ENCODE results near the gene LDLRAD3.

The LDLRAD3 gene

DNA sequence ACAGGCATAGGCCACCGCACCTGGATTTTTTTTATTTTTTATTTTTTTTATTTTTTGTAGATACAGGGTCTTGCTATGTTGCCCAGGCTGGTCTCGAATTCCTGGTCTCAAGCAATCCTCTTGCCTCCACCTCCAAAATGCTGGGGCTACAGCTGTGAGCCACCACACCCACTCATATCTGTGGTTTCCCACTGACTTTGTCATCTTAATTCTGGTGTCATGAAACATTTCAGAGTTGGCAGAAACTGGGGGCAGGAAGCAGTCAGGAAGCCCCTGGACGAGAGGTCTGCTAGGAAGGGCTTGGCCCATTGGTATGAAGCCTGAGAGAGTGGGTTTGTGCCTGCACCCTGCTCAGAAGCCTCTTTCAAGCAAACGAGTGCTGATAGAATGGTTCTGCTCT lies 296.3 kb downstream of the LDLRAD3 start:
- no peak for DNase-seq (ENCODE audit: low read depth)

DNA sequence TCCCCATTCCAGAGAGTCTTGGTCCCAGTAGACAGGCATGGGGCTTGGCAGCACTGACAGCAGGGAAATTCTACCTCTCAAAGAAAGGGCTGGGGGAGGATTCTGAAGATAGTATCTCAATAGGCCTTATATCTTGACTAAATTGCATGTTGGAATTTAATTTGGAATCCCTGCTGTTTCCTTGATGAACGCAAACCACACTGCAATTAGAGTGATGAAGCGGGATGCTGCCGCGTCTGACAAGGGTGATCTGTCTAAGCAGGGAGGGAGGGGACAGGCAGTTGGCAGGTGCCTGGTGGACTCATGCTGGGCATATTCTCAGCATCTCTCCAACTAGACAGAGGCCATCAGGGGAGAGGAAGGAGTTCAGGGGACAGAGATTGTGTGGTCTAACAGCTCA lies 296.9 kb downstream of the LDLRAD3 start:
- DNase-seq (ENCODE audit: low read depth): no peak

GRCh38 chr11:36241497-36241896 lies 297.6 kb downstream of the LDLRAD3 start:
- DNase-seq (ENCODE audit: low read depth): no peak

DNA sequence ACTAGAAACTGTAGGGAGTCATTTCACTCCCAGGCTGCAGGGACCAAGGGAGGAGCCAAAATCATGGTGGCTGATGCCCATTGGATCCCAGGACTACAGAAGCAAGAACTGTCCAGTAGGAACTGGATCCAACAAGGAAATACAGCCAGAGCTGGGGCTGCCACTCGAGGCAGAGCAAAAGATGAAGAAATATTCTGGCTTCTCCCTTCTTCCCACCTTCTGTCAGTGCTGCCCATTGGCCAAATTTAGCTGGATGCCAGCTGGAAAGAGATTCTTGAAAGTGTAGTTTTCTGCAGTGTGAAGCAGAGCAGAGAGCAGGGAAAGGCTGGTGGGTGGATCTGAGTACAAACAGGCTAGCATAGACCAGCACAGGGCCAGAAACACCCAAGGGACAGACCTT lies 299.8 kb downstream of the LDLRAD3 start:
- DNase-seq (ENCODE audit: low read depth): no peak

DNA sequence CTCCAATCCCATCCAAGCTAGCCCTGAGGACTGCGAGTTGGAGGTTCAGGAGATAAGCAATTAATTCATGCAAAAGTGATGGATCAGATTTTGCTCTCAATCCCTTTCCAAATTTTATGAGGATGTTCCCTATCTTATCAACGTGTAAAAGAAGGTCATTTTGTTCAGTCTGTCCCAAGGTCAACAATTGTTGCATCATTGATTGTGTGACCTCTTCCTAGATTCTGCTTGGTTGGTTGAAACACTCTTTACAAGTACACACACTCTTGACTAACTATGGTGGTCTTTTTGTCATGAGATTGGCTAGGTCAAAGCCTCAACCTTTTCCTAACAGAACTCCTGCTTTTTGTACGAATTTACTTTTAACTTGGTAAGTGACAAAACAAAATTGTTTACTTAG lies 303.6 kb downstream of the LDLRAD3 start:
- no peak for DNase-seq (ENCODE audit: low read depth)

- DNase-seq (ENCODE audit: low read depth): no peak
These were observed 304.6 kb downstream of the LDLRAD3 start for GRCh38 chr11:36248436-36248835.

GRCh38 chr11:36249246-36249645 lies 305.4 kb downstream of the LDLRAD3 start:
- no peak for DNase-seq (ENCODE audit: low read depth)

DNA sequence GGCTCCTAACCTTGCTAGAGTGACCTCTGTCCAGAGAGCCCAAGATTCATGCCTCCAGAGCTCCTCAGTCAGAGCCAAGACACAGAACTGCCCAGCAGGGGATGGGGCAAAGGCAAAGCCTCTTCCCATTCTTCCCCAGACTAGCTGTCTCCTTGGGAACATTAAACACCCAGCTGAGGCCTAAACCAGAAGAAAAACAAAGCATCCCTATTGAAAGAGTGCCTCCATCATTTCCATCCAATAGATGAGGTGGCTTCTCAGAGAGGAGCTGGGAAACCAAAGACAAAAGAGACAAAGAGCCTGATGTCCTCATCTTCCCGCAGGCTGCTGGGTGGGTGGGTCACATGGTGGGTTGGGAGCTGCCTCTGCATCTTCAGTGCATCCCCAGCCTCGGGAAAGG lies 308.0 kb downstream of the LDLRAD3 start:
- no peak for DNase-seq (ENCODE audit: low read depth)

DNA sequence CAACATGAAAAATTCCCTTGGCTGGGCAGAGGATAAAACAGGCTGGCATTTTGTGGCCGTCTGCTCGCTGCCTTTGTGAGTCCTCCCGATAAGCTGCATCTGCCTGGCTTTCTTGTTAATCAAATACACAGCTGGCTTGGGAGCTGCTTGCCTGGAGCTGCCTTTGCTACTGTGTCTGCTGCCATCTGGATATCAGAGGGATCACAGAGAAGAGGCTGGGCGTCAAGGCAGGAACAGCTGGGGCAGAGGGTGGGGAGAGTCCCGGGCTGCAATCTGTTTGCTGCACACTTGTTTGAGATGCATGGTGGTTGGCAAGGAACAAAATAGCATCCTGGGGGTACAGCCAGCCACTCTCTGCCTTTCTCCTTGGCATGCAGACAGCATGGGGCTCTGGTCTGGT lies 309.4 kb downstream of the LDLRAD3 start:
- no peak for DNase-seq (ENCODE audit: low read depth)

DNA sequence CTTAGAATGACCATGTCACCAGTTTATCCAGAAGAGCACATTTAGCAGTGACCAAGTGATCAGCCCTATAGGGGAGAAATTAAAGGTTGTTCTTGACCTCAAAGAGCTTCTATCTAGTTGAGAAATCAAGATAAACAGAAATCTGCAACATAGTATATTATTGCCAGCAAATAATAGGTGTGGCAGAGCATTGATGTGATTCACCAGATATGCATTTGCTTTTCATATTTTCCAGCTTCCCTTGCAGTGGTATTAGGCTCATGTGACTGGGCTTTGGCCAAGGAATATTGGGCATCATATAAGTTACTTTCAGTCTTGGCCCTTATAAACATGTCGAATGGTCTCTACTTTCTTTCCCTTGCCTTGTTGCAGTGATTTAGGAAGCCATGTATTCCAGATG lies 310.9 kb downstream of the LDLRAD3 start:
- no peak for DNase-seq (ENCODE audit: low read depth)

- no peak for DNase-seq (ENCODE audit: low read depth)
These were observed 313.5 kb downstream of the LDLRAD3 start for GRCh38 chr11:36257351-36257750.

DNA sequence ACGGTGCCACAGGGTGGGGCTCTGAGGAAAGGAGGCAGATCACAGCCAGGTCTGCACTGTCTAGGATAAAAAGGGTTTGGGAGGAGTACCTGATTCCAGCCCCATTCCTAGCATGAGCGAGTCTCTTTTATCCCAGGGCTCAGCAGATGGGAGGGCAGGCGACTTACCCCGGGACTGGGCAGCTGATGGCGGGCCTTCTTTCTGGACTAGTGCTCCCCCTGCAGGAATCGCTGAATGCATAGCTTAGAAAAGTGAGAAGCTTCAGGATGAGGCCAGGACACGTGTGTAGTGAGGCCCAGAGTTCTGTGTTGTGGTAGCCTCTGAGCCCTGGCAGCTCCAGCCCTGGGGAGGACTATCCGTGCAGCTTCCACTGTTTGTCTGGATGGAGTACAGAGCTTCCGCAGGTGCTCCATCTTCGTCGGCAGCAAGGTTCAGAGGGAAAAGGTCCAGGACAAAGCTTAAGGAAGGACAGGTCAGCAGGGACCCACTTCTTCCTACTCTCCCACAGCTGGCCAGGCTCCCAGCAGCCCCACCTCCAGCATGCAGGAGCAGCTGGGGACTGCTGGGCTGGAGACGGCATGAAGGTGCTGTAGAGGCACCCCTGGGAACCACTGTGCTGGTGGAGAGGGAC lies 315.0 kb downstream of the LDLRAD3 start:
- no peak for DNase-seq (ENCODE audit: low read depth)

DNA sequence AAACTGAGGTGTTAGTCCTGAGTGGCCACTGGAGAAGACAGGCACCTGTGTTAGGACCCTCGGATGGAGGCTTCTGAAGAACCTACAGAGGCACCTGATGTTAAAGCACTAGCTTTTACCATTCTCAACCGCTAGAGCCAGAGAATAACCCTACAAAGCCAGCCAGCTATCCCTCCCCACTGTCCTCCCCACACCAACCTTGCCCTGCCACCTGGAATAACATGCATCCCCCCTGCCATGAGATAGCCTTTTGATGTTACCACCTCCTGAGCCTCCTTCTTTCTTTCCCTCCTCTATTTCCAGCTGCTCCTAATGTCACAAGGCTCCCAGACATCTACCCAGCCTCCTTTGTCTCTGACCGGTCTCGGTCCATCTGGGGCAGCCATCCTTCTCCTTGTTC lies 317.2 kb downstream of the LDLRAD3 start:
- no peak for DNase-seq (ENCODE audit: low read depth)

- no peak for DNase-seq (ENCODE audit: low read depth)
These were observed 320.4 kb downstream of the LDLRAD3 start for GRCh38 chr11:36264011-36264972.

DNA sequence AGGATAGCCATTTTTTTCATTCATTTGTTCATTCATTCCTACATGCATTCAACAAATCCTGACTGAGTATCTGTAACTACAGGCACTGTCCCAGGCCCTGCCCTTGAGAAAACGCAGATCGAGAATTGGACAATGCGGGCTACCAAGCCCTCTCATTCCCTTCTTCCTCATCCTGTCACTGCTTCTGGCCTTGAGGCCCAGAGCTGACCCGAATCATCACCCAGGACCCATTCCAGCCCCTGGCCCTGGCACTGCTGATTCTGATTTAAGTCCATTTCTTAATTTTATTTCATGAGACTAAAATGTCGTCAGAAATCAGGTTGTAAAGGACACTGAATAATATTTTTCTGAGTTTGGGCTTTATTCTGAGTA lies 321.1 kb downstream of the LDLRAD3 start:
- DNase-seq (ENCODE audit: low read depth): no peak

GRCh38 chr11:36265793-36266628 lies 322.1 kb downstream of the LDLRAD3 start:
- DNase-seq (ENCODE audit: low read depth): peak; percentile 40

DNA sequence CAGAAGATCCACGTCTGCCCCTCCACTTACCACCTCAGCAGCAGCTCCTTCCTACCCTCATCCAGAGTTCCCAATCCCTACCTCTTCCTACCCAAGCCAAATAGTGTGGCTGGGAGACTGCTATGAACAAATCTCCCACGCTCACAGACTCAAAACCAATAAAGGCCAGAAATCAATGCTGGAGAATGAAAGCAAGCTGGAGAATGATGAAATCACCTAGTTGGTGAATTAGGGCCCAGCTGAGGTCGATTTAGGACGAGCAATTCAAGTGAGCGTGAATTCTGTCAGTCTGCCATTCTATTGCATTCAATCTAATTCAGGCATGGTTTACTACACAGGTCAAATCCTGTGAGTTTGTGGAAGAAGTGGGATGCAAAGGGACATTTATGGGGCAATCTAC lies 322.9 kb downstream of the LDLRAD3 start:
- no peak for DNase-seq (ENCODE audit: low read depth)

- DNase-seq (ENCODE audit: low read depth): no peak
These were observed 324.6 kb downstream of the LDLRAD3 start for GRCh38 chr11:36268337-36268985.

DNA sequence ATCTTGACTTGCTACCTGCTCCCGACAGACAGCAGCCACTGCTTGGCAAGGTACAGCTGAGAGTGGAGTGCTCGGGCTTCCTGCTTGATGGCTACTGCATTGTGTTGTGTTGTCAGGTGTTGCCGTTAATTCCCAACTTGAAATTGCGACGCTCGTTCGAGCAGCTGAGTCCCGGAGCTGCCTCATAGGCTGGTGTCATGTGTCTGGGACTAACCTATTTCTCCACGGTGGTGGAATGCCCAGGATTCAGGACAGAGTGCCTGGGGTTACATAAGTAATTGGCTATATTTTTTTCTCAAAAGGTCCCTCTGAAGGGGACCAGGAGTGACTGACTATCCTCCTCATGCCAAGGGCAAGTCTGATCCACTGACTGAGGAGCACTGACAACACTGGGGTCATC lies 326.8 kb downstream of the LDLRAD3 start:
- DNase-seq (ENCODE audit: low read depth): no peak

- DNase-seq (ENCODE audit: low read depth): no peak
These were observed 328.0 kb downstream of the LDLRAD3 start for GRCh38 chr11:36271794-36272407.

GRCh38 chr11:36273110-36273509 lies 329.2 kb downstream of the LDLRAD3 start:
- DNase-seq (ENCODE audit: low read depth): no peak

DNA sequence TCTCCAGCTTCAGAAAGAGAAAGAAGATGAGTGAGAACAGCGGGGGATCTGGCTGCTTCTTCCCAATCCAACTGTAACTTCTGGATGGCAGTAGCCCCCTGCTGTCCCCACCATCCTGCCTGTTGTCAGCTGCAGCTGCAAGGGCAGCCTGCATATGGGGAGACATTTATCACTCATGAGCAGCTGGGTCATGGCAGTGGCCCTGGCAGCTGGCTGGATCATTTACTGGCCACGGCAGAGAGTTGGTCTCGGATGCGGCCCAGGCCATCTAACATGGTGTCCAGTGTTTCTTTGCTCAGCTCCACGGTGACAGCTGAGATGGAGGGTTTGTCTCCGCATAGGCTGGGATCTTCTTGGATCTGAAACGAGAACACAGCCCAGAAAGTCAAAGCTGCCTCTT lies 330.6 kb downstream of the LDLRAD3 start:
- DNase-seq (ENCODE audit: low read depth): no peak

Measured in stimulated activated CD8-positive, alpha-beta memory T cell treated with anti-CD3 and anti-CD28 coated beads, Interleukin-15, amount 100 ng/mL, for 24 hours (primary cell).